ENCODE results near the gene PCDH15.

DNA sequence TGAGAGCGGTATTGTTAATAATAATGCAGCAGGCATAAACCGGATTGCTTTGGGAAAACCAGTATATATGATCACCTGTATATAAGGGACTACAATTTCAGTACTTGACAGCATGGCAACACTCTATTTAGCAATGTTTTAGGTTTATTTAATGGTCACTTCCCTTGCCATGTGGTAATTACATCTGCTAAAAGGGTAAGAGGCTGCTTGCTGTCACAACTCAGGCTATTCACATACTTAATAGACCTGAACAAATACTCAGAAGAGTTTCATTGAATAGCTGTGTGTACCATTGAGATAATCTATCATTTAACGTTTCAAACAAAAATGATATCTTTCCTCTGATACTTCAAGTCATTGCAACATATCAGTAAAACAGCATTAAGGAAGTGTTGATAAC, 90.1 kb downstream of the PCDH15 start:
- TF ChIP-seq, protein P1, sequence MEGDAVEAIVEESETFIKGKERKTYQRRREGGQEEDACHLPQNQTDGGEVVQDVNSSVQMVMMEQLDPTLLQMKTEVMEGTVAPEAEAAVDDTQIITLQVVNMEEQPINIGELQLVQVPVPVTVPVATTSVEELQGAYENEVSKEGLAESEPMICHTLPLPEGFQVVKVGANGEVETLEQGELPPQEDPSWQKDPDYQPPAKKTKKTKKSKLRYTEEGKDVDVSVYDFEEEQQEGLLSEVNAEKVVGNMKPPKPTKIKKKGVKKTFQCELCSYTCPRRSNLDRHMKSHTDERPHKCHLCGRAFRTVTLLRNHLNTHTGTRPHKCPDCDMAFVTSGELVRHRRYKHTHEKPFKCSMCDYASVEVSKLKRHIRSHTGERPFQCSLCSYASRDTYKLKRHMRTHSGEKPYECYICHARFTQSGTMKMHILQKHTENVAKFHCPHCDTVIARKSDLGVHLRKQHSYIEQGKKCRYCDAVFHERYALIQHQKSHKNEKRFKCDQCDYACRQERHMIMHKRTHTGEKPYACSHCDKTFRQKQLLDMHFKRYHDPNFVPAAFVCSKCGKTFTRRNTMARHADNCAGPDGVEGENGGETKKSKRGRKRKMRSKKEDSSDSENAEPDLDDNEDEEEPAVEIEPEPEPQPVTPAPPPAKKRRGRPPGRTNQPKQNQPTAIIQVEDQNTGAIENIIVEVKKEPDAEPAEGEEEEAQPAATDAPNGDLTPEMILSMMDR (IDR thresholded peaks at IDR 0.05; ENCODE audit: insufficient read depth, low read length, poor library complexity, severe bottlenecking), result no peak
- no peak for TF ChIP-seq EZH2phosphoT487 (conservative IDR thresholded peaks at IDR 0.05; ENCODE audit: low read length)
